Renal cortex interstitium (tissue), 11 donors: ENCODE data around the gene WNK1. TPM values are rescaled to one million over a fixed set of nuclear protein-coding genes. Genes with fewer than 3 reads are reported as not detected.

Experiments used
- DNase-seq, 11 donors: peaks; one replicate each; pipeline ENCODE4 v3.0.0-alpha.2; 2013; ENCODE audit warnings: low read depth in 9 of 11, low spot score in 4 of 11; ENCODE audit errors: extremely low read depth in 1 of 11
- polyA plus RNA-seq, 3 donors: library from polyadenylated mRNA; unstranded; fragments of 120-200 nt; gene quantifications; one replicate each; pipeline ENCODE4 v1.2.1, GENCODE V29; 2013; ENCODE audit not compliant: insufficient read length in 3 of 3

Gene WNK1
- polyA plus RNA-seq, 3 donors = 97.9 to 123 (median 123) TPM

DNA sequence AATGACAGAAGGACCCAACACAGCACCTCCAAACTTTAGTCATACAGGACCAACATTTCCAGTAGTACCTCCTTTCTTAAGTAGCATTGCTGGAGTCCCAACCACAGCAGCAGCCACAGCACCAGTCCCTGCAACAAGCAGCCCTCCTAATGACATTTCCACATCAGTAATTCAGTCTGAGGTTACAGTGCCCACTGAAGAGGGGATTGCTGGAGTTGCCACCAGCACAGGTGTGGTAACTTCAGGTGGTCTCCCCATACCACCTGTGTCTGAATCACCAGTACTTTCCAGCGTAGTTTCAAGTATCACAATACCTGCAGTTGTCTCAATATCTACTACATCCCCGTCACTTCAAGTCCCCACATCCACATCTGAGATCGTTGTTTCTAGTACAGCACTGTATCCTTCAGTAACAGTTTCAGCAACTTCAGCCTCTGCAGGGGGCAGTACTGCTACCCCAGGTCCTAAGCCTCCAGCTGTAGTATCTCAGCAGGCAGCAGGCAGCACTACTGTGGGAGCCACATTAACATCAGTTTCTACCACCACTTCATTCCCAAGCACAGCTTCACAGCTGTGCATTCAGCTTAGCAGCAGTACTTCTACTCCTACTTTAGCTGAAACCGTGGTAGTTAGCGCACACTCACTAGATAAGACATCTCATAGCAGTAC, 132.5 kb downstream of the WNK1 start:
- DNase-seq = no peak

DNA sequence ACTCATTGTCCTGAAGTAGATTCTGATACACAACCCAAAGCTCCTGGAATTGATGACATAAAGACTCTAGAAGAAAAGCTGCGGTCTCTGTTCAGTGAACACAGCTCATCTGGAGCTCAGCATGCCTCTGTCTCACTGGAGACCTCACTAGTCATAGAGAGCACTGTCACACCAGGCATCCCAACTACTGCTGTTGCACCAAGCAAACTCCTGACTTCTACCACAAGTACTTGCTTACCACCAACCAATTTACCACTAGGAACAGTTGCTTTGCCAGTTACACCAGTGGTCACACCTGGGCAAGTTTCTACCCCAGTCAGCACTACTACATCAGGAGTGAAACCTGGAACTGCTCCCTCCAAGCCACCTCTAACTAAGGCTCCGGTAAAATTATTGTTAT, 133.3 kb downstream of the WNK1 start:
- no peak for DNase-seq

DNA sequence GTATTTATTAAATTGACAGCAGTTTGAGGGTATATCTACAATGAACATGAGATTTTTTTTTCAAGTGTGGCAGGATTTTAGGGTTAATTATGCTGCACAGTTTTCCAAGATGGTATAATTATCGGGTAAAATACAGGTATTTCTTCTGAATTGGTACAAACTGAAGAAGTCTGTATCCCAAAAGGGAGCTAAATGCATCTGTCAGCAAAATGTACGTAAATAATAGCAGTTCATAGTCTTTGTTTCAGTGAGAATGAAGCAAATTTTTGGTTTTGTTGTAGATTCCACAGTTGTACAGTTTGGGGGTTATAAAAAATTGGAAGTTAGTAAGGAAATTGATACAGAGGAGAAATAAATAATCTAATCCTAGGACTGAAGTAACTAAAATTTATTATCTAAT, 133.8 kb downstream of the WNK1 start:
- DNase-seq = no peak

DNA sequence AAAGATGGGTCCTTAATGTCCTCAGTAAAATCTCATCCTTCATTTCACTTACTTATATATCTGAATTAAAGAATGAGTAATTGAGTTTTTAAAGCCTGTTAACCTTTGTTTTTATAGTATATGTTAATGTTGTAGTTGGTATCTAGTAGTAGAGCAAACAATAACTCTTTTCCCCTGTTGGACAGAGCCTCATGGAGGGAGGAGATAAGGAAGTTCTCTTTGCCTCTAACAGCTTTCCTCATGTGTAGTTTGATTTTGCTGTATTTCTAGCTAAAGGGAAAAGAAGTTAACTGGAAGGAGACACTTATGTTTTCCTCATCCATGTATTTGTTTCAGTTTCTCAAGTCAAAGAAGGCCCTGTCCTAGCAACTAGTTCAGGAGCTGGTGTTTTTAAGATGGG, 141.8 kb downstream of the WNK1 start:
- no peak for DNase-seq

DNA sequence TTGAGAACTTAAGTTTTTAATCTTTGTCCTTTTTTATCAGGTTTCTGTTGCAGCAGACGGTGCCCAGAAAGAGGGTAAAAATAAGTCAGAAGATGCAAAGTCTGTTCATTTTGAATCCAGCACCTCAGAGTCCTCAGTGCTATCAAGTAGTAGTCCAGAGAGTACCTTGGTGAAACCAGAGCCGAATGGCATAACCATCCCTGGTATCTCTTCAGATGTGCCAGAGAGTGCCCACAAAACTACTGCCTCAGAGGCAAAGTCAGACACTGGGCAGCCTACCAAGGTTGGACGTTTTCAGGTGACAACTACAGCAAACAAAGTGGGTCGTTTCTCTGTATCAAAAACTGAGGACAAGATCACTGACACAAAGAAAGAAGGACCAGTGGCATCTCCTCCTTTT, 143.7 kb downstream of the WNK1 start:
- no peak for DNase-seq

DNA sequence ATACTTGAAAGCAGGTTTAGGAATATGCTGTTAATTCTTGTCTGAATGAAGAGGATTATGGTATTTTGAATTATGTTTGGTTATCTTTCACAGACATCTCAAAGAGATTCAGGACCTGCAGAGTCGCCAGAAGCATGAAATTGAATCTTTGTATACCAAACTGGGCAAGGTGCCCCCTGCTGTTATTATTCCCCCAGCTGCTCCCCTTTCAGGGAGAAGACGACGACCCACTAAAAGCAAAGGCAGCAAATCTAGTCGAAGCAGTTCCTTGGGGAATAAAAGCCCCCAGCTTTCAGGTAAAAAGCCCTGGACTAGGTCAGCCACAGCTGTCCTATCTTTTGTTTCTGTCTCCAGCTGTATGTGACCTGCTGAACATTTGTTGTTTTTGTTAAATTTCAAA, 145.0 kb downstream of the WNK1 start:
- DNase-seq = no peak

DNA sequence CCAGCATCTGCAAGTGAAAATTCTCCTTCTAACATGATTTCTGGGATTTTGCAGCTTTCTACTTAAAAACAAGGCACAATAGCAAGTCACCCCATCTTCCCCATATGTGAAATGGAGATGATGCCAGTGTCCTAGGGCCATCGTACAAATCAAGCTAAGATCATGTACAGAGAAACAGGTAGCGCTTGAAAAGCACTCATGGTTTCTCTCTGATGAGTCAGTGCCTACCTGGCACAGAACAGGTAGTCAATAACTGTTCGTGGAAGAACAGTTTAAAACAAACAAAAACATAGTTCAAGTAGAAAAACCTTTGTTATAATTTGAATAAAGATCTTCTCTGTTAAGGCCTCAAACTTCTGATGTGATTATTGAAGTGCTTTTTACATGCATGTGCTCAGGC, 150.2 kb downstream of the WNK1 start:
- no peak for DNase-seq

DNA sequence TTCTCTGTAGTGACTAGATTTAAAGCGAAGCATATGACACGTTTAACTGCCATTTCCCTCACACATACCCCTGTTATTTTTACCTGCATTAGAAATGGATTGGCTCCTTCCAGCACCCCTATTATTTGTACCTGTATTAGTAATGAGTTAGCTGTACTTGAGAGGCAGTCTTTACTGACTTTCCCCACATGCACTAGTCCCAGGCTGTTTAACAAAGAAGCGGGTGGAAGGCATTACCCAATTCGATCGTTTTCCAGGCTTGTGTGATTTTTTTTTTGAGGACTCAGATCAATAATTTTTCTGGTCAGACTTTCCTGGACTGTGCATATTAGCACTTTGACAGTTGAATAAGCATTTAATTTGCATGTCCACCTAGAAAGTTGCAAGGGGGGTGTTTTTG, 150.7 kb downstream of the WNK1 start:
- DNase-seq = no peak

DNA sequence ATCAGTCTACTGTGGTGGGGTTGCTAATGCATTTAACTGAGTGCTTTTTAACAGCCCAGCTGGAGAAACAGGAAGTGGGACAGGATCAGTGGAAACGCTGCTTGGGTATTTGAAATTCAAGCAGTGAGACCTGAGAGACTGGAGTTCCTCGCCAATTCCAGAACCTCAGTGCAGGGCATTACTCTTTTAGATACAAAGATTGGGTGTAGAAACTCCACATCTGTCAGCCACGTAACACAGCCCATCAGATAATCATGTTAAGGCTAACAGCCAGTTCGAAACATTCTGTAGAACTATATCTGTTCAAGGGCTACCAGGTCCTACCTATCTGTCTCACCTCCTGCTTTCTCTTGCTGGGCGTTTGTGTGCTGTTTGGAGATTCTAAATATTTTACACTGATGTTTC, 151.6 kb downstream of the WNK1 start:
- DNase-seq = no peak

DNA sequence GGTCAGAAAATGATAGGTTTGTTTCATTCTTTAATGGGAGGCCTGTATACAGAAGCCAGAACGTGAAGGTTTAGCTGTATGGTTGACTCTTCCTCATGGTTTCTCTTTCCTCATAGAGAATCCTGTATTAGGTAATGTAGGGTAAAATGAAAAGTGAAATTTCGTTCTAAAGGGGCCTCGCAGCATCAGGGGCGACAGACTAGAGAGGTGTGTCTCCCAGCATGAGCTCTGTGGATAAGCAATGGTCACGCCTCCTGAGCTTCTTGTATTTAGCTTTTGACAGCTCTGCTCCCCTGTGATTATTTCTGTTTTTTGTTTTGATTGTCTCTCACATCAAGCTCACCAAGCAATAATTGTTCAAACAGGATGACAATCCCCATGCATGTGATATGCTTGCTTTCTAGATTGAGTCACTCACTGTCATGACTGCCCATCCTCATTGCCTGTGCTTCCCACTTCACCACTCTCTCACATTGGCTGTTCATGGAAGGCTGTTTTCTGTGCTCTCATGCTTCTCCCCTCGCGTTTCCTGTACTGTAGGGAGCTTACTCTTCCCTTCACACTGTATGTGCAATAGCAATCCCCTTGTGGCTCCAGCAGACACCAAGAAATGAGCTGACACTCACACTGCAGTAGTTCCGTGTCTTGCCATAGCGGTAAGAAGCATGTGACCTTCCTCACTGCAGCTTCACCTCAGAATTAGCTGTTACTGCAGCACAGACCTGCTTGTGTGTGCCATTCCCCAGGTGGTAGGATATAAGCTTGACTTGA, 153.1 kb downstream of the WNK1 start:
- no peak for DNase-seq

DNA sequence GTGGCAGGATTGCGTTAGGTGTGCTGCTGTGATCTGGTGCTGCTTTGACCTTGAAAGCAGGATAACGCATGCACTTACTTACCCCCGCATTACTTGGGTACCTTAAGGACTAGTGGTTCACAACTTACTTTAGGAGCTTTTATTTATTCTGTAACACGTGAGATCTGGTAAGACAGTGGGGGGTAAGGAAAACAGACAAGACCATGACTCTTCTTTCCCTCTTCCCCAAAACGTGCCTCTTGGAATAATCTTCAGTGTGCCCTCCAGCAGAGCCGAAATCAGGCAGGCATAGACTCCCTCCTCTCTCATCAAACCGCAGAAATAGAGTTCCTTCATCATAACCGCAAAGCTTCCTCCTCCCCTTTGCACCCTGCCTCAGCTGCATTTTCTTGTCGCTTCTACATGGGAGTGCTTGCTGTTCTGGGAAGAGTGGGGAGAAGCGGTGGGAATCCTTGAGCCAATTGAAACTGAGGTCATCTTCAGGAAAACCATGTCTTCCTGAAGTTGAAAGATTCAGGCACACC, 153.7 kb downstream of the WNK1 start:
- no peak for DNase-seq

DNA sequence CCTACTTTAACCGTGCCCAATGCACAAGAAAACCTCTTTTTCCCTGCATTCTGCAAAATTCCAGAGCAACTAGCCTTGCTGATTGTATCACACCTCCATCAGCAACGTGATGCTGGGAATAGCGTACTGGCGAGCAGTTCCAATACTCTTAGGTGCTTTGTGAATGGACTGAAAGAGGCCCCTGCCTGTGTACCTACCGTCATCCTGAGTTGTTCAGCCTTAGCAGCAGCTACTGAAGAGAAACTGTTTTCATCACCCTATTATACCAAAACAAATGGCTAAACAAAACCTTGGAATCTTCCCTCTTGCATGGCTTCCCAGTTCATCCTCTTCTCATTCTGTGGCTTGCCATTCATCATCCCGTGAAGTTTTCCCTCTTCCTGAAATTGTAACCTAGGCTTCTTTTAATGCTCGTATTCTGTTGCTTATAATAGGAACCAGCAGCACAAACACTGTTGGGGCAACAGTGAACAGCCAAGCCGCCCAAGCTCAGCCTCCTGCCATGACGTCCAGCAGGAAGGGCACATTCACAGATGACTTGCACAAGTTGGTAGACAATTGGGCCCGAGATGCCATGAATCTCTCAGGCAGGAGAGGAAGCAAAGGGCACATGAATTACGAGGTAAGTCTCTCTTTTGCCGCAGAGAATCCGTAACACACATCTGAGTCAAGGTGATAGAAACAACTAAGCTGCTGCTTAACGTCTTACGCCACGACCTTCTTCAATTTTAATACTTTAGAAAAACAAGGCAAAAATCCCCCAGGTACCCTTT, 155.2 kb downstream of the WNK1 start:
- DNase-seq = no peak

DNA sequence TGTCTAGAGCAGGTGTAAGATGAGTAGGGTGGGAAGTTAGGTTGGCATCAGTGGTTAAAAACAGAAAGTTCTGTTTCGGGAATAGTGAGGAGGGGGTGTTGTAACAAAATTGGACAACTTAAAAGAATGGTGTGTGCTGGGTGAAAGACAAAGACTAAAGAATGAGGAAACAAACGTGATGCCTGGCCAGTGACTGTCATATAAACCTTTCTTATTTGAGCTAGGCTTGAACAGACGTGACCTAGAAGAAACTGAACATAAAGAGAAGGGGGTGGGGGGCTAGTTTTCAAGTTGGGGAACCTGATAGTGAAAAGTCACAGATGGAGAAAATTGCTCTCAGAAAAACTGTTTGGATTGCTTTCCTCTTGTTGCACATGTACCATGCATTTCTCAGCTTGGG, 157.5 kb downstream of the WNK1 start:
- no peak for DNase-seq

DNA sequence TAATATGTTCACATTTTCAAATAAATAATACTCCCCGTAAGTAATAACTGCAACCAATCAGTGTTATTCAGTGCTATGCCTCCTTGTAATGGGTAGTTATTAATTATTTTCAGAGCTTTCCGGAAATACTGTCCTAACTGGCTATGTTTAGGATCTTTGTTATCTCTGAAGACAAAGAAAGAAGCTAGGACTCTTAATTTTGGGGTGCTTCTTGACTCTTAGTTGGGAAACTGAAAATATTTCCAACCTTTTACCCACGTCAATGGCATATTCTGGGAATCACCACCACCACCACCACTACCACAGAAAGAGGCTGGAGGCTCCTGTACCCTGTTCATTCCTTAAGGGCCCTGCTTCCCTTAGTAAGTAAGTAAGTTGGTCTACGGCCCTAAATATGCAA, 158.0 kb downstream of the WNK1 start:
- no peak for DNase-seq

DNA sequence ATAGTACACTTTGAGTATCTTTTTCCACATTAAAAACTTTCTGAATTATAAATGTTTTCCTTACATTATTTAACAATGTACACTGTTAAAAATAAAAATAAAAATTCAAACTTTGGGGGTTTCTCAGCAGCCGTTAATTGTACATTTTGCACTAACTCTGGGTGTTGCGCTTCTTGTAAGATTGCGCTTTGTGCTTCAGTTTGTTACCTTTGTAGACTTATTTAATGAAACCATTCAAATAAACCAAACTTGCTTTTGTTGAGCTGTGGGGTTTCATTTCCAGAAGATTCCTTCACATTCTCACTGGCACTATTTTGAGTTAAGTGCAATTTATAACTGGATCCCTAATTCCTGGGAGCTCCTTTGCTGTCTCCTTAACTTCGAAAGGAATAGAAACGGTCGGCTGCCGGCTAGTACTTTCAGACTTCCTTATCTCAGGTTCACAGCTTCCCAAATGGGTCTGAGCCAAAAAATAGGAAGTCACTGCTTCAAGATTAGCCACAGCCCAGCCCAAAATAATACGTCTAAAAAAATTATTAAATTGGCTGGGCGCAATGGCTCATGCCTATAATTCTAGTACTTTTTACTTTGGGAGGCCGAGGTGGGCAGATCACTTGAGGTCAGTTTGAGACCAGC, 158.9 kb downstream of the WNK1 start:
- no peak for DNase-seq

DNA sequence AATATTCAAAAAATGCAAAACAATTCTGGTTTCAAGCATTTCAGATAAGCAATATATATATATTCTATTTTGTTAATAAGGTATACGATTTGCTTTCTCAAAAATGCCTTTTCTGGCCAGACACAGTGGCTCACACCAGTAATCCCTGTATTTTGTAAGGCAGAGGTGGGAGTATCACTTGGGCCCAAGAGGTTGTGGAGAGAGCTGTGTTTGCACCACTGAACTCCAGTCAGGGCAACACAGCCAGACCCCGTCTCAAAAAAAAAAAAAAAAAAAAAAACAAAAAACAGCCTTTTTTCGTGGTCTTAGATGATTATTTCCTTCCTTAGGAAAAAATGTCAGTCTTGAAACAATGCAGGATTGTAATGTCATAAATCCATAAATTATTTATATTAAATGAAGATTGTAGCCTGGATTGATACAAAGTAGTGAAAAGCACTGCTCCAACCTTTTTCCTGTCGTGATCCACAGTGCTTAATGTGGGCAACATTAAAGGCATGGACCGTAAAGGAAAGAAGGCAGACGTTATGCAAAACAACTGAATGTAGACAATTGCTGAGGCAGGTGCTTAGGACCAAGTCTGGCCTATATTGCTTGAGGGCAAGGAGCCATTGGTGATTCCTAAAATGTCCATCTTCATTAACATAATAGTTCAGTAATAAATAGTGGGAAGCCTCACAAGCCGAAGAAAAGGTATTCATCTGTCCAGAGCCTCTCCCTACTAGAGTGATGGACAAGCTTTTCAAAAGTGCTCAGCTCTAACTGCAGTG, 160.3 kb downstream of the WNK1 start:
- DNase-seq = no peak

DNA sequence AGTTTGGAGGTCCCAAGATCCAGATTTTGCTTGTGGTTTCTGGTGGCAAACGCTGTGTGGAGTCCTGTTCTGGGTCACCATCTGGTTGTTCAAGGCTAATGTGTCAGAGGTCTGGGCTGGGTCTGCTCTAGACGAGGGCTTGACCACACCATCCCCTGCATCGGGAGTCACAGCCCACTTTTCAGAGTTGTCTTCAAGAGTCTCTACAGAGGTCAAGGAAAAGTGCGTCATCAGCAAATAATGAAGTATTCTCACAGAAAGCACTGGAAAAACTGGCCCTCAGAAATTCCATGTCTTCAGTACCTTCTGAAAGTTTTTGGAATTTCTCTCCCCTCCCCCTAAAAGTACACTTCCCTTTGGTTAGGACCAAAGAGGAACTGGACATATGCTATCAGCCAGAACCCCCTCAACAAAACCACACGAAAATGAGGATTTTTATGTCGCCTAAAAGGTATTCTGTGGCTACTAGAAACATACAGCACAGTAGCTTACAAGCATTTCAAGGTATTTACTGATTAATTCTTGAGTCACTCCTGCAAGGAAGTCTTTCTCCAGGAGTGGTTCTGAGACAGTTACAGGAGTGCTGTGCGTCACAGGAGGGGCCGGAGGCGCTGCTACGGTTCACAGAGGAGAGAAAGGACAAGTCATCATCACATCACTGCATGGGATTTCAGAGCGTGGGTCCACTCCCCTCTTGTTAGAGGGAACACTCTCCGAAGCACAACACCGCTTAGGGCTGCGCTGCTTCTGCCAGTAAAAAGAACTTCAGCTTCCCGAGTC, 161.7 kb downstream of the WNK1 start:
- DNase-seq = no peak

DNA sequence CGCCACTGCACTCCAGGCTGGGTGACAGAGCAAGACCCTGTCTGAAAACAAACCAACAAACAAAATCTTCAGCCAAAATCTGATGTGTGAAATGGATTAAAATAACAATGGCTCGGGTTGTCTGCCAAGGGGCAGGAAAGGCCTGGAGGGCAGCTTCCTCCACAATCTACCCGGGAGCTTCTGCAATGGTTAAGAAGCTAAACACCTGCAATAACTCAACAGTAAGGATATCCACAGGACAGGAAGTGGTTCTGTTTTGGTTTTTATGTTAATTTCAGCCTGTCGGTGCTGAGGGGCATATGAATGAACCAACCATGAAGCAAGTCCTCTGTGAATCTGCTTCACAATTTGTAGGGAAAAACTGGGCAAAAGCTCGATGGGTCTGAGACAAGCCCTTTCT, 162.7 kb downstream of the WNK1 start:
- no peak for DNase-seq
